ENCODE results near the gene HEMGN. TPM values are rescaled to one million over a fixed set of nuclear protein-coding genes. Genes with fewer than 3 reads are reported as not detected.

Gene HEMGN
- total and polyA plus RNA-seq, 2 experiments from 2014 or later, result not detected

- no peak for DNase-seq (ENCODE audit: low spot score)
- Histone ChIP-seq H3K27me3 (no peaks in the 10 kb centered on the region), H3K79me2 (no peaks in the 10 kb centered on the region), H3K36me3 (replicated peaks; ENCODE audit: insufficient read depth, low read depth) (no peaks in the 10 kb centered on the region), H3K4me3 (no peak overlapping the region), H3K9me3 (ENCODE audit: low read depth) (no peaks in the 10 kb centered on the region), H3K4me2 (no peak overlapping the region), H3K9me2 (replicated peaks; ENCODE audit: insufficient read depth) (no peaks in the 10 kb centered on the region), H3K4me1 (ENCODE audit: insufficient read depth) (no peaks in the 10 kb centered on the region), H4K20me1 (ENCODE audit: insufficient read depth, poor library complexity, severe bottlenecking) (no peaks in the 10 kb centered on the region), H2AFZ (no peak overlapping the region), H3K27ac (no peak overlapping the region)
- TF ChIP-seq EZH2phosphoT487 (IDR thresholded peaks at IDR 0.05; ENCODE audit: low read depth, severe bottlenecking, unreplicated experiment) (no peak), EZH2 (IDR thresholded peaks at IDR 0.05; ENCODE audit: borderline replicate concordance) (no peak), CTCF (IDR thresholded peaks at IDR 0.05; ENCODE audit: poor library complexity) (no peak)
Measured at GRCh38 chr9:97964901-97965300, 26.9 kb upstream of the HEMGN start.

- no peaks in the 10 kb centered on the region for H3K27me3 ChIP-seq
- TF ChIP-seq EZH2 (IDR thresholded peaks at IDR 0.05; ENCODE audit: borderline replicate concordance), result no peak
- no peak for TF ChIP-seq CTCF (IDR thresholded peaks at IDR 0.05; ENCODE audit: poor library complexity)
- no peak for TF ChIP-seq EZH2phosphoT487 (IDR thresholded peaks at IDR 0.05; ENCODE audit: low read depth, severe bottlenecking, unreplicated experiment)
- DNase-seq (ENCODE audit: low spot score), result no peak
- H3K4me2 ChIP-seq, result no peak overlapping the region
- no peaks in the 10 kb centered on the region for H3K9me3 ChIP-seq (ENCODE audit: low read depth)
- no peaks in the 10 kb centered on the region for H3K79me2 ChIP-seq
- H3K4me3 ChIP-seq, result no peak overlapping the region
- H2AFZ ChIP-seq, result no peak overlapping the region
- H3K36me3 ChIP-seq (replicated peaks; ENCODE audit: insufficient read depth, low read depth), result no peaks in the 10 kb centered on the region
- H4K20me1 ChIP-seq (ENCODE audit: insufficient read depth, poor library complexity, severe bottlenecking), result no peaks in the 10 kb centered on the region
- H3K4me1 ChIP-seq (ENCODE audit: insufficient read depth), result no peaks in the 10 kb centered on the region
- no peaks in the 10 kb centered on the region for H3K9me2 ChIP-seq (replicated peaks; ENCODE audit: insufficient read depth)
- 93% methylated on average over 2 of the region's 2 CpGs for WGBS (ENCODE audit: low lambda C conversion rate, missing lambda C conversion rate)
- H3K27ac ChIP-seq, result no peak overlapping the region
Measured at GRCh38 chr9:97963232-97963631, 25.3 kb upstream of the HEMGN start.

- H2AFZ ChIP-seq, result no peak overlapping the region
- H4K20me1 ChIP-seq (ENCODE audit: insufficient read depth, poor library complexity, severe bottlenecking), result no peaks in the 10 kb centered on the region
- no peaks in the 10 kb centered on the region for H3K4me1 ChIP-seq (ENCODE audit: insufficient read depth)
- no peak overlapping the region for H3K4me3 ChIP-seq
- no peak overlapping the region for H3K4me2 ChIP-seq
- no peak overlapping the region for H3K27ac ChIP-seq
- DNase-seq (ENCODE audit: low spot score), result no peak
- no peaks in the 10 kb centered on the region for H3K79me2 ChIP-seq
- TF ChIP-seq EZH2 (IDR thresholded peaks at IDR 0.05; ENCODE audit: borderline replicate concordance) (no peak), EZH2phosphoT487 (IDR thresholded peaks at IDR 0.05; ENCODE audit: low read depth, severe bottlenecking, unreplicated experiment) (no peak)
- no peaks in the 10 kb centered on the region for H3K9me3 ChIP-seq (ENCODE audit: low read depth)
- no peaks in the 10 kb centered on the region for H3K27me3 ChIP-seq
- 88% methylated on average over 5 of the region's 5 CpGs for WGBS (ENCODE audit: low lambda C conversion rate, missing lambda C conversion rate)
- no peaks in the 10 kb centered on the region for H3K36me3 ChIP-seq (replicated peaks; ENCODE audit: insufficient read depth, low read depth)
- H3K9me2 ChIP-seq (replicated peaks; ENCODE audit: insufficient read depth), result no peaks in the 10 kb centered on the region
Measured at GRCh38 chr9:97962575-97962974, 24.6 kb upstream of the HEMGN start.

- H3K4me1 ChIP-seq (ENCODE audit: insufficient read depth), result no peaks in the 10 kb centered on the region
- TF ChIP-seq EZH2 (IDR thresholded peaks at IDR 0.05; ENCODE audit: borderline replicate concordance) (no peak), EZH2phosphoT487 (IDR thresholded peaks at IDR 0.05; ENCODE audit: low read depth, severe bottlenecking, unreplicated experiment) (no peak), CTCF (IDR thresholded peaks at IDR 0.05; ENCODE audit: poor library complexity) (no peak)
- no peak overlapping the region for H3K27ac ChIP-seq
- H3K4me3 ChIP-seq, result no peak overlapping the region
- no peak overlapping the region for H3K4me2 ChIP-seq
- no peaks in the 10 kb centered on the region for H3K27me3 ChIP-seq
- H4K20me1 ChIP-seq (ENCODE audit: insufficient read depth, poor library complexity, severe bottlenecking), result no peaks in the 10 kb centered on the region
- H3K9me2 ChIP-seq (replicated peaks; ENCODE audit: insufficient read depth), result no peaks in the 10 kb centered on the region
- no peaks in the 10 kb centered on the region for H3K9me3 ChIP-seq (ENCODE audit: low read depth)
- no peaks in the 10 kb centered on the region for H3K36me3 ChIP-seq (replicated peaks; ENCODE audit: insufficient read depth, low read depth)
- no peak overlapping the region for H2AFZ ChIP-seq
- no peak for DNase-seq (ENCODE audit: low spot score)
- H3K79me2 ChIP-seq, result no peaks in the 10 kb centered on the region
- 82% methylated on average over 4 of the region's 4 CpGs for WGBS (ENCODE audit: low lambda C conversion rate, missing lambda C conversion rate)
Measured at GRCh38 chr9:97962136-97962535, 24.2 kb upstream of the HEMGN start.

Measured in hepatocyte (in vitro differentiated cells).